8988T (cell line): ENCODE measurements around the gene ERP27.

Source experiments
- DNase-seq: peaks from one replicate; pipeline ENCODE4 v3.0.0; 2011

ERP27 gene

GRCh38 chr12:14896521-14897169, 41.7 kb downstream of the ERP27 start:
- no peak for DNase-seq

GRCh38 chr12:14893506-14894250, 44.7 kb downstream of the ERP27 start:
- no peak for DNase-seq

GRCh38 chr12:14892726-14893505, 45.4 kb downstream of the ERP27 start:
- no peak for DNase-seq

GRCh38 chr12:14890701-14891100, 47.6 kb downstream of the ERP27 start:
- DNase-seq = no peak

- no peak for DNase-seq
Measured at GRCh38 chr12:14886271-14886670, 52.1 kb downstream of the ERP27 start.

GRCh38 chr12:14885718-14886221, 52.6 kb downstream of the ERP27 start, which contains the start of gene MGP:
TSS of gene MGP (minus strand) at chr12:14885854. CDS start at chr12:14885791, 63 bp downstream.
- no peak for DNase-seq

GRCh38 chr12:14884458-14884878, 53.9 kb downstream of the ERP27 start:
- no peak for DNase-seq

GRCh38 chr12:14883686-14884085, 54.7 kb downstream of the ERP27 start:
- DNase-seq = no peak

GRCh38 chr12:14880890-14881453, 57.4 kb downstream of the ERP27 start:
- DNase-seq = no peak

- no peak for DNase-seq
Measured at GRCh38 chr12:14879222-14879933, 59.0 kb downstream of the ERP27 start.

GRCh38 chr12:14878488-14878887, 59.8 kb downstream of the ERP27 start:
- DNase-seq = no peak

GRCh38 chr12:14876833-14877232, 61.5 kb downstream of the ERP27 start:
- DNase-seq = no peak

- DNase-seq = no peak
Measured at GRCh38 chr12:14874882-14875281, 63.5 kb downstream of the ERP27 start.

- no peak for DNase-seq
Measured at GRCh38 chr12:14873440-14874185, 64.7 kb downstream of the ERP27 start.

- DNase-seq = no peak
Measured at GRCh38 chr12:14871886-14872285, 66.5 kb downstream of the ERP27 start.

GRCh38 chr12:14871247-14871646, 67.1 kb downstream of the ERP27 start:
- DNase-seq = no peak

GRCh38 chr12:14868916-14869506, 69.3 kb downstream of the ERP27 start:
- no peak for DNase-seq
